HepG2 (cell line): ENCODE measurements around the gene GRIK2. TPM values are rescaled to one million over a fixed set of nuclear protein-coding genes. Genes with fewer than 3 reads are reported as not detected.

Experiments used
- ATAC-seq: fragments of 200-7000 bp; cut with Tn5 transposase; 3 replicates; pipeline ENCODE4 v1.9.1; 2020; ENCODE audit warnings: mild to moderate bottlenecking, moderate library complexity
- BruUV-seq: library from RNA; stranded (reverse); fragments of 400-500 nt; replicated peaks from 2 replicates; lab custom pipeline; 2021; lab: Mats Ljungman, UMichigan
- CTCF ChIA-PET: fragments of 300-600 bp; formaldehyde crosslinking; extraction: SDS; loops from one replicate; lab custom pipeline; 2021; ENCODE audit warnings: low total read pairs, inconsistent platforms, low intra/inter-chr PET ratio; lab: Yijun Ruan, JAX
- POLR2A ChIA-PET: fragments of 350-600 bp; sonication (Branson Sonifier 250); formaldehyde crosslinking; loops from one replicate; lab custom pipeline; 2020; ENCODE audit warnings: antibody characterized with exemption, inconsistent platforms; lab: Yijun Ruan, JAX
- DNase-seq: peaks from one replicate; pipeline ENCODE4 v3.0.0-alpha.2; 2015; ENCODE audit warnings: low spot score
- FAIRE-seq: peaks from 3 replicates; lab custom pipeline; 2011; peaks lifted over from hg19 to GRCh38; lab: Jason Lieb, UNC
- H2AFZ ChIP-seq: one replicate; pipeline ENCODE4 v1.6.1; 2011; ENCODE audit warnings: low read length, inconsistent platforms
- H3K27ac ChIP-seq: fragments of 300-600 bp; 3 replicates; pipeline ENCODE4 v1.8.0; 2011; ENCODE audit warnings: mixed run types, mild to moderate bottlenecking, mixed read lengths, low read length, inconsistent platforms; ENCODE audit not compliant: insufficient read depth; ENCODE audit errors: extremely low read length
- H3K27me3 ChIP-seq, 2 experiments: fragments of 200-600 bp in 1 of 2; 2 replicates in 1 of 2; 3 replicates in 1 of 2; pipeline versions ENCODE4 v1.6.0 to v1.8.0; 2011; ENCODE audit warnings: low read length in 2 of 2, mild to moderate bottlenecking in 2 of 2, moderate library complexity in 2 of 2, inconsistent platforms in 1 of 2; ENCODE audit not compliant: insufficient read depth in 2 of 2, control insufficient read depth in 1 of 2
- H3K36me3 ChIP-seq, 2 experiments: fragments of 200-600 bp in 1 of 2; replicated peaks in 1 of 2; 2 replicates in 1 of 2; 3 replicates in 1 of 2; pipeline versions ENCODE4 v1.5.1 to v1.8.0; 2011; ENCODE audit warnings: low read length in 2 of 2, inconsistent platforms in 1 of 2; ENCODE audit not compliant: insufficient read depth in 2 of 2, control insufficient read depth in 1 of 2
- H3K4me1 ChIP-seq: 2 replicates; pipeline ENCODE4 v1.5.1; 2012; ENCODE audit warnings: low read length, inconsistent platforms; ENCODE audit not compliant: insufficient read depth
- H3K4me2 ChIP-seq: 2 replicates; pipeline ENCODE4 v1.6.0; 2011; ENCODE audit warnings: low read depth, low read length, inconsistent platforms
- H3K4me3 ChIP-seq, 3 experiments: fragments of 200-600 bp in 1 of 3; sonication (generic), shearing (Covaris generic) in 1 of 3; replicated peaks in 1 of 3; 2 replicates each; pipeline ENCODE4 v1.5.1; 2011 to 2016; ENCODE audit warnings: low read length in 3 of 3, inconsistent platforms in 2 of 3, low read depth in 2 of 3, mild to moderate bottlenecking in 2 of 3, control low read depth in 1 of 3, mixed read lengths in 1 of 3; ENCODE audit not compliant: insufficient read depth in 1 of 3
- H3K79me2 ChIP-seq: one replicate; pipeline ENCODE4 v1.6.1; 2011; ENCODE audit warnings: low read length, inconsistent platforms; ENCODE audit not compliant: insufficient read depth
- H3K9ac ChIP-seq: 2 replicates; pipeline ENCODE4 v1.6.0; 2011; ENCODE audit warnings: mild to moderate bottlenecking, low read depth, low read length, inconsistent platforms; ENCODE audit not compliant: insufficient read depth
- H3K9me3 ChIP-seq: 2 replicates; pipeline ENCODE4 v1.5.1; 2012; ENCODE audit warnings: mild to moderate bottlenecking, low read length
- H4K20me1 ChIP-seq: 2 replicates; pipeline ENCODE4 v1.6.0; 2011; ENCODE audit warnings: inconsistent platforms, mild to moderate bottlenecking, low read length, moderate library complexity; ENCODE audit not compliant: insufficient read depth
- ARID5B ChIP-seq: IDR thresholded peaks from 2 replicates; pipeline ENCODE4 v1.4.0; 2020; ENCODE audit warnings: mild to moderate bottlenecking, missing genetic modification reagents
- MYC ChIP-seq: sonication (generic); formaldehyde crosslinking; IDR thresholded peaks from 2 replicates; pipeline ENCODE4 v1.9.0; 2021; ENCODE audit warnings: missing genetic modification reagents, borderline replicate concordance
- NBN ChIP-seq: fragments of 450-650 bp; conservative IDR thresholded peaks from 2 replicates; pipeline ENCODE4 v1.6.1; 2017
- POLR2AphosphoS2 ChIP-seq: IDR thresholded peaks from 2 replicates; pipeline ENCODE4 v1.6.1; 2011; ENCODE audit warnings: low read depth, low read length, improper control_type of control experiment
- PRDM4 ChIP-seq: sonication (generic); formaldehyde crosslinking; IDR thresholded peaks from 2 replicates; pipeline ENCODE4 v1.9.0; 2021; ENCODE audit warnings: missing genetic modification reagents, borderline replicate concordance
- PRMT3 ChIP-seq: sonication (generic); formaldehyde crosslinking; IDR thresholded peaks from 2 replicates; pipeline ENCODE4 v1.8.1; 2022; ENCODE audit warnings: low read depth, mild to moderate bottlenecking, moderate library complexity, missing genetic modification reagents, borderline replicate concordance
- RBM39 ChIP-seq: fragments of 200-400 bp; formaldehyde crosslinking; IDR thresholded peaks from one replicate; pipeline ENCODE4 v1.6.1; 2018; ENCODE audit warnings: antibody characterized with exemption, mild to moderate bottlenecking, low read depth, low read length; ENCODE audit not compliant: poor library complexity, severe bottlenecking
- SRF ChIP-seq: IDR thresholded peaks from 2 replicates; pipeline ENCODE4 v1.6.1; 2011; ENCODE audit warnings: mild to moderate bottlenecking, low read depth, low read length, moderate library complexity
- TGIF2 ChIP-seq: IDR thresholded peaks from 2 replicates; pipeline ENCODE4 v1.6.1; 2016; ENCODE audit warnings: control low read depth, missing compliant biosample characterization
- THAP8 ChIP-seq: sonication (generic); formaldehyde crosslinking; IDR thresholded peaks from 2 replicates; pipeline ENCODE4 v1.5.1; 2020; ENCODE audit warnings: missing genetic modification reagents, mild to moderate bottlenecking, borderline replicate concordance
- TMF1 ChIP-seq: sonication (generic); formaldehyde crosslinking; IDR thresholded peaks from 2 replicates; pipeline ENCODE4 v1.8.1; 2022; ENCODE audit warnings: low read depth, missing genetic modification reagents
- ZFP62 ChIP-seq: sonication (generic); formaldehyde crosslinking; IDR thresholded peaks from 2 replicates; pipeline ENCODE4 v1.4.0; 2020; ENCODE audit warnings: missing genetic modification reagents
- ZNF670 ChIP-seq: sonication (generic); formaldehyde crosslinking; IDR thresholded peaks from 2 replicates; pipeline ENCODE4 v1.8.0; 2022; ENCODE audit warnings: mild to moderate bottlenecking, missing genetic modification reagents, borderline replicate concordance
- ZNF737 ChIP-seq: sonication (generic); formaldehyde crosslinking; IDR thresholded peaks from 2 replicates; pipeline ENCODE4 v1.5.0; 2020; ENCODE audit warnings: missing genetic modification reagents, mild to moderate bottlenecking, borderline replicate concordance
- WGBS: methylation state at CpG from one replicate; pipeline ENCODE4 v1.1.6; 2017; ENCODE audit warnings: low lambda C conversion rate; 5-methylcytosine and 5-hydroxymethylcytosine counted together
- in situ Hi-C: cut with HindIII; loops from 2 replicates; pipeline ENCODE4 v1.10.0; 2017; ENCODE audit warnings: low pct_unique_long_range_greater_than_20kb; ENCODE audit not compliant: extremely low pct_ligation_motif_present
- intact Hi-C: fragments of 100-400 bp; cut with micrococcal nuclease; formaldehyde crosslinking; loops from one replicate; pipeline ENCODE4 v1.10.0; 2022; ENCODE audit not compliant: unreplicated experiment
- polyA plus RNA-seq, 8 experiments: library from polyadenylated mRNA; depleted of rRNA in 3 of 8; stranded (reverse) in 7 of 8; unstranded in 1 of 8; fragments of >200 nt; fragmentation: Illumina TruSeq in 4 of 8; extraction: Trizol in 4 of 8; gene quantifications; 2 replicates each; pipeline versions ENCODE4 v1.2.1 to v1.2.3, GENCODE V29; 2011 to 2016; ENCODE audit warnings: low read depth in 4 of 8, missing spikeins in 1 of 8, mixed read lengths in 1 of 8; ENCODE audit not compliant: insufficient read depth in 1 of 8
- total RNA-seq, 5 experiments: library from RNA; depleted of rRNA; stranded (reverse); fragments of >200 nt; fragmentation: Illumina TruSeq; extraction: Trizol; gene quantifications; 2 replicates each; pipeline ENCODE4 v1.2.3, GENCODE V29; 2016; ENCODE audit warnings: low read depth in 1 of 5

Gene GRIK2
- total and polyA plus RNA-seq, 2 of the 13 experiments (the other 11 are each of a cell fraction or from before 2014, with no cell fraction given) = not detected

GRCh38 chr6:101645770-101646169 is 252.3 kb downstream of the GRIK2 start:
- H2AFZ ChIP-seq = no peak overlapping the region
- H3K9ac ChIP-seq = no peak overlapping the region
- intact Hi-C loops = no loop called here
- TF ChIP-seq POLR2AphosphoS2 (no peak), MYC (CRISPR knock-in tag) (no peak), TGIF2 (no peak), SRF (no peak), NBN (no peak), RBM39 (no peak), PRDM4 (CRISPR knock-in tag) (no peak), ZNF737 (CRISPR knock-in tag) (no peak), ARID5B (CRISPR knock-in tag) (no peak), PRMT3 (no peak), TMF1 (CRISPR knock-in tag) (no peak), ZFP62 (no peak), THAP8 (CRISPR knock-in tag) (no peak), ZNF670 (CRISPR knock-in tag) (no peak)
- H3K36me3 ChIP-seq = no peaks in the 10 kb centered on the region
- H3K9me3 ChIP-seq = no peaks in the 10 kb centered on the region
- ChIA-PET POLR2A (no interaction called here), CTCF (no interaction called here)
- no peaks in the 10 kb centered on the region for H3K79me2 ChIP-seq
- no peak overlapping the region for H3K27ac ChIP-seq
- H4K20me1 ChIP-seq = no peaks in the 10 kb centered on the region
- in situ Hi-C loops = no loop called here
- no TSS peak for BruUV-seq
- H3K4me1 ChIP-seq = no peaks in the 10 kb centered on the region
- DNase-seq (no peak), ATAC-seq (no peak), FAIRE-seq (no peak)
- H3K4me3 ChIP-seq = no peak overlapping the region
- no peak overlapping the region for H3K4me2 ChIP-seq
- WGBS = 12% methylated on average over 2 of the region's 2 CpGs
- no peaks in the 10 kb centered on the region for H3K27me3 ChIP-seq
